Measurements from ENCODE around the gene ZSCAN1.
A peak's percentile ranks its signal among the peaks of the same experiment; 100 is the strongest.

Gene ZSCAN1

GRCh38 chr19:58056861-58057260 lies 23.0 kb downstream of the ZSCAN1 start:
- H3K4me3 ChIP-seq (ENCODE audit: control insufficient read depth, low read depth, low read length), result no peak overlapping the region
- TF ChIP-seq CTCF (IDR thresholded peaks at IDR 0.05; ENCODE audit: control insufficient read depth, insufficient read depth, low read depth, low read length, missing control alignments), result no peak
- no peak for DNase-seq (ENCODE audit: low read depth)

GRCh38 chr19:58058467-58058866 lies 24.6 kb downstream of the ZSCAN1 start:
- no peak for TF ChIP-seq CTCF (IDR thresholded peaks at IDR 0.05; ENCODE audit: control insufficient read depth, insufficient read depth, low read depth, low read length, missing control alignments)
- DNase-seq (ENCODE audit: low read depth), result no peak
- no peak overlapping the region for H3K4me3 ChIP-seq (ENCODE audit: control insufficient read depth, low read depth, low read length)

GRCh38 chr19:58059003-58059670 lies 25.3 kb downstream of the ZSCAN1 start, which contains the start of gene ZNF135:
ZNF135 (plus strand) TSS chr19:58059282; CDS start chr19:58060003, 721 bp downstream.
- no peak for TF ChIP-seq CTCF (IDR thresholded peaks at IDR 0.05; ENCODE audit: control insufficient read depth, insufficient read depth, low read depth, low read length, missing control alignments)
- DNase-seq (ENCODE audit: low read depth), result peak; percentile 23
- H3K4me3 ChIP-seq (ENCODE audit: control insufficient read depth, low read depth, low read length), result peak within 1 kb of the TSS; percentile 56

- TF ChIP-seq CTCF (IDR thresholded peaks at IDR 0.05; ENCODE audit: control insufficient read depth, insufficient read depth, low read depth, low read length, missing control alignments), result no peak
- H3K4me3 ChIP-seq (ENCODE audit: control insufficient read depth, low read depth, low read length), result peak overlapping the region; percentile 56
- DNase-seq (ENCODE audit: low read depth), result no peak
These were observed 25.9 kb downstream of the ZSCAN1 start for GRCh38 chr19:58059671-58060078.

- TF ChIP-seq CTCF (IDR thresholded peaks at IDR 0.05; ENCODE audit: control insufficient read depth, insufficient read depth, low read depth, low read length, missing control alignments), result no peak
- H3K4me3 ChIP-seq (ENCODE audit: control insufficient read depth, low read depth, low read length), result no peak overlapping the region; the same call in 1 of the 2 replicates
- no peak for DNase-seq (ENCODE audit: low read depth)
These were observed 26.4 kb downstream of the ZSCAN1 start for GRCh38 chr19:58060231-58060630.

- no peak for DNase-seq (ENCODE audit: low read depth)
- TF ChIP-seq CTCF (IDR thresholded peaks at IDR 0.05; ENCODE audit: control insufficient read depth, insufficient read depth, low read depth, low read length, missing control alignments), result no peak
- no peak overlapping the region for H3K4me3 ChIP-seq (ENCODE audit: control insufficient read depth, low read depth, low read length)
These were observed 29.9 kb downstream of the ZSCAN1 start for GRCh38 chr19:58063712-58064111.

All from AG09309 (cell line).